Measurements from ENCODE around the gene TRIM7. TPM values are rescaled to one million over a fixed set of nuclear protein-coding genes. Genes with fewer than 3 reads are reported as not detected.
A peak's percentile ranks its signal among the peaks of the same experiment; 100 is the strongest.

Gene TRIM7
- total RNA-seq, 2 donors from 2014 or later: 11.5 to 17.9 TPM

GRCh38 chr5:181243564-181244343 lies 38.8 kb upstream of the TRIM7 start, which contains the start of gene RACK1:
TSS of gene RACK1 (minus strand) at chr5:181243906. CDS start at chr5:181243800, 106 bp downstream.
- ATAC-seq (peak; percentile 73), DNase-seq (peak; percentile 87 to 91 (median 90))
- no peaks in the 10 kb centered on the region for H3K27me3 ChIP-seq
- peak within 1 kb of the TSS; percentile 51 to 71 for H3K4me3 ChIP-seq
- peaks cover 15 to 22% of the 10 kb centered on the region in 2 donors for H3K36me3 ChIP-seq (replicated peaks in 1 of 2; ENCODE audit: insufficient read depth in 1 of 2, low read depth in 2 of 2)
- peak within 1 kb of the TSS; percentile 65 to 95 (median 92) for H3K27ac ChIP-seq
- intact Hi-C loops (cut with DNase I): no loop called here
- H3K4me1 ChIP-seq: peaks cover 71% of the 10 kb centered on the region
- TF ChIP-seq CTCF (IDR thresholded peaks at IDR 0.05) (peak in 2 of 7 experiments; percentile 4 to 11), POLR2A (IDR thresholded peaks at IDR 0.05) (peak in 2 of 3 donors; percentile 86 to 87)
- H3K9me3 ChIP-seq: no peaks in the 10 kb centered on the region
- WGBS, 2 donors: 0 to 1% methylated on average over 24 to 50 of the region's 50 CpGs

- H3K27me3 ChIP-seq: no peaks in the 10 kb centered on the region
- H3K27ac ChIP-seq: peak overlapping the region; percentile 65 to 95 (median 92)
- peak in 1 of 4 donors; percentile 48 for DNase-seq
- WGBS, 2 donors: 0 to 3% methylated on average over 18 to 25 of the region's 25 CpGs
- peaks cover 21 to 27% of the 10 kb centered on the region in 2 donors for H3K36me3 ChIP-seq (replicated peaks in 1 of 2; ENCODE audit: insufficient read depth in 1 of 2, low read depth in 2 of 2)
- no peak for TF ChIP-seq CTCF (IDR thresholded peaks at IDR 0.05)
- TF ChIP-seq POLR2A (IDR thresholded peaks at IDR 0.05): no peak
- intact Hi-C loops (cut with DNase I): no loop called here
- H3K4me1 ChIP-seq: peaks cover 64% of the 10 kb centered on the region
- H3K4me3 ChIP-seq: peak overlapping the region; percentile 51 to 71
- ATAC-seq: peak; percentile 3
- no peaks in the 10 kb centered on the region for H3K9me3 ChIP-seq
Measured at GRCh38 chr5:181243018-181243563, 38.1 kb upstream of the TRIM7 start.

- peaks cover 57% of the 10 kb centered on the region for H3K4me1 ChIP-seq
- H3K36me3 ChIP-seq (replicated peaks in 1 of 2; ENCODE audit: insufficient read depth in 1 of 2, low read depth in 2 of 2): peaks cover 24 to 37% of the 10 kb centered on the region in 2 donors
- WGBS, 2 donors: 26 to 33% methylated on average over 6 of the region's 6 CpGs
- intact Hi-C loops (cut with DNase I): no loop called here
- no peaks in the 10 kb centered on the region for H3K27me3 ChIP-seq
- peak overlapping the region; percentile 51 to 71 for H3K4me3 ChIP-seq
- DNase-seq: no peak
- no peaks in the 10 kb centered on the region for H3K9me3 ChIP-seq
- TF ChIP-seq POLR2A (IDR thresholded peaks at IDR 0.05) (no peak), CTCF (IDR thresholded peaks at IDR 0.05) (no peak)
- H3K27ac ChIP-seq: peak overlapping the region in 3 of 4 donors; percentile 90 to 95 (median 94)
- no peak for ATAC-seq
Measured at GRCh38 chr5:181242031-181242451, 37.0 kb upstream of the TRIM7 start.

- no peak for ATAC-seq
- Histone ChIP-seq H3K27ac (peak overlapping the region in 3 of 4 donors; percentile 14 to 95 (median 90)), H3K36me3 (replicated peaks in 1 of 2; ENCODE audit: insufficient read depth in 1 of 2, low read depth in 2 of 2) (peaks cover 24 to 43% of the 10 kb centered on the region in 2 donors), H3K4me3 (no peak overlapping the region), H3K4me1 (peaks cover 55% of the 10 kb centered on the region), H3K9me3 (no peaks in the 10 kb centered on the region), H3K27me3 (no peaks in the 10 kb centered on the region)
- intact Hi-C loops (cut with DNase I): no loop called here
- WGBS, 2 donors: 29 to 40% methylated on average over 6 of the region's 6 CpGs
- no peak for DNase-seq
- TF ChIP-seq CTCF (IDR thresholded peaks at IDR 0.05) (no peak), POLR2A (IDR thresholded peaks at IDR 0.05) (no peak)
Measured at GRCh38 chr5:181241393-181241975, 36.5 kb upstream of the TRIM7 start.

Data from body of pancreas (tissue), 4 donors.